ENCODE measurements around the gene NRXN3. TPM values are rescaled to one million over a fixed set of nuclear protein-coding genes. Genes with fewer than 3 reads are reported as not detected.

NRXN3 gene
- total and polyA plus RNA-seq, 5 donors = 1.5 to 4.7 (median 4.0) TPM

DNA sequence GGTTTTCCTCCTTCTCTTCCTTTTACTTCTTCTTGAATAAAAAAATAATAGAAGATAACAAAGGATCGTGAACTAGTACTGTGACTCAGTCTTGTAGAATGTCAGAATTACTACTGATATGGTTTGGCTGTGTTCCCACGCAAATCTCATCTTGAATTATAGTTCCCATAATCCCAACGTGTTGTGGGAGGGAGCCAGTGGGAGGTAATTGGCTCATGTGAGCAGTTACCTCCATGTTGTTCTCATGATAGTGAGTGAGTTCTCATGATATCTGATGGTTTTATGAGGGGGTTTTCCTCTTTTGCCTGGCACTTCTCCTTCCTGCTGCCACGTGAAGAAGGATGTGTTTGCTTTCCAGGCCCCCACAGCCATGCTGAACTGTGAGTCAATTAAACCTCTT is 1491.6 kb downstream of the NRXN3 start:
- 32% methylated on average over 4 of the region's 4 CpGs for WGBS
- H3K9me3 ChIP-seq (ENCODE audit: control insufficient read depth, low read length) = no peaks in the 10 kb centered on the region
- no peak overlapping the region for H3K27ac ChIP-seq (ENCODE audit: low read length)
- no peak for DNase-seq
- no peaks in the 10 kb centered on the region for H3K4me1 ChIP-seq (ENCODE audit: control insufficient read depth, insufficient read depth, low read length)
- intact Hi-C loops (cut with DNase I) = no loop called here
- H3K4me3 ChIP-seq (ENCODE audit: low read length) = no peak overlapping the region
- H3K27me3 ChIP-seq (ENCODE audit: control insufficient read depth, insufficient read depth) = no peaks in the 10 kb centered on the region
- no peak for ATAC-seq

DNA sequence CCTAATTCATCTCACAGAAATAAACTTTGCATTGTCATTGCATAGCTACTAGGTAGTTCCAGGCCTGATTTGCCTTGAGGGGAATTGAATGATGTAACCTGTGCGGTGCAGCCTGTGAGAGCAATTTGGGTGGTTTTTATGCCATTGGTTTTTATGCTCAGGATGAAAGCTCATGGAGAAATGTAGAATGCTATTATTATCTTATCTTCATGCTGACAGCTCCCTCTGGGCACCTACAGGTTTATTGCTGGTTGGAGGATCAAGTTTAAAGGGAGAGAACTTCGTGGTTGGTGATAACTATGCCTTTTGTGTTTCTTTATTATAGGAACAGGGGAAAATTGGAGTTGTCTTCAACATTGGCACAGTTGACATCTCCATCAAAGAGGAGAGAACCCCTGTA is 1493.3 kb downstream of the NRXN3 start:
- Histone ChIP-seq H3K9me3 (ENCODE audit: control insufficient read depth, low read length) (no peaks in the 10 kb centered on the region), H3K4me1 (ENCODE audit: control insufficient read depth, insufficient read depth, low read length) (no peaks in the 10 kb centered on the region), H3K27me3 (ENCODE audit: control insufficient read depth, insufficient read depth) (no peaks in the 10 kb centered on the region), H3K4me3 (ENCODE audit: low read length) (no peak overlapping the region), H3K27ac (ENCODE audit: low read length) (no peak overlapping the region)
- intact Hi-C loops (cut with DNase I) = no loop called here
- ATAC-seq = no peak
- DNase-seq = no peak
- whole genome bisulfite sequencing = 64% methylated on average over 2 of the region's 2 CpGs

DNA sequence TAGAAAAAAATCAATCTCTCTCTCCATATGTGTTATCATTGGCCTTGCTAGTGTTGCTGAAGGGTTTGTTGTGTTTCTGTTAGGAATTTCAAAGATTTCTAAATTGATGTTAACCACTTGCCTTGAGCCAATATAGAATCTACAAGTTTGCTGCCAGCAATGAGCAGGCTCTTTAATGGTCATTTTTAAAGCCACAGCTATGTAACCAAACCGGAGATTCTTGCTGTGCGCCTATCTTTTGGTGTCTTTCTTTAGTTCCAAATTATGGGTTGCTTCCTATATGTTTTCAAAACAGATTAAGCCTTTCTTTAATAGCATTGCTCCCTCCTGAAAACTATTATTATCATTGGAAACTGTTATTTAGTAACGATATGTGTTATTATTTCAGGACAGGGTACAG is 1495.4 kb downstream of the NRXN3 start:
- Histone ChIP-seq H3K27ac (ENCODE audit: low read length) (no peak overlapping the region), H3K9me3 (ENCODE audit: control insufficient read depth, low read length) (no peaks in the 10 kb centered on the region), H3K4me3 (ENCODE audit: low read length) (no peak overlapping the region), H3K27me3 (ENCODE audit: control insufficient read depth, insufficient read depth) (no peaks in the 10 kb centered on the region), H3K4me1 (ENCODE audit: control insufficient read depth, insufficient read depth, low read length) (no peaks in the 10 kb centered on the region)
- intact Hi-C loops (cut with DNase I) = no loop called here
- ATAC-seq (no peak), DNase-seq (no peak)
- WGBS = 84% methylated on average over 3 of the region's 3 CpGs

DNA sequence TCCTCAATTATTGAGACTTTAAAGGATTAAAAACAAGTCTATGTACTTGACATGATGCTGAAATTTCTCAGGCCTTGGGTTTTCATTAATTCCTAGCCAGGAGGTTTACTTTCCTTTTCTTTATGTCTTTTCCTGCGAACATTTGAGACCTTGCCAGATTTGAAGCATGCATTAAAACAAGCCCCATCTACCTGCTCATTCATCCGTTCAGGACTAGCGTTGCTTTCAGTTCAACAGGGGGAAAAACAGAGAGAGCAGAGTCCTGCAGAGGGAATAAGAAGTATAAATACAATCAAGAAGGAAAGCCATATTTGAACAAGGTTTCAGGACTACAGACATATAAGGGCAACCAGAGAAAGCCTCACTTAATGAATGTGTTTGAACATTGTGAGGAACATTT is 1498.8 kb downstream of the NRXN3 start:
- WGBS = 80% methylated on average over 3 of the region's 3 CpGs
- Histone ChIP-seq H3K4me3 (ENCODE audit: low read length) (no peak overlapping the region), H3K27ac (ENCODE audit: low read length) (no peak overlapping the region), H3K27me3 (ENCODE audit: control insufficient read depth, insufficient read depth) (no peaks in the 10 kb centered on the region), H3K9me3 (ENCODE audit: control insufficient read depth, low read length) (no peaks in the 10 kb centered on the region), H3K4me1 (ENCODE audit: control insufficient read depth, insufficient read depth, low read length) (no peaks in the 10 kb centered on the region)
- intact Hi-C loops (cut with DNase I) = no loop called here
- no peak for ATAC-seq
- no peak for DNase-seq

DNA sequence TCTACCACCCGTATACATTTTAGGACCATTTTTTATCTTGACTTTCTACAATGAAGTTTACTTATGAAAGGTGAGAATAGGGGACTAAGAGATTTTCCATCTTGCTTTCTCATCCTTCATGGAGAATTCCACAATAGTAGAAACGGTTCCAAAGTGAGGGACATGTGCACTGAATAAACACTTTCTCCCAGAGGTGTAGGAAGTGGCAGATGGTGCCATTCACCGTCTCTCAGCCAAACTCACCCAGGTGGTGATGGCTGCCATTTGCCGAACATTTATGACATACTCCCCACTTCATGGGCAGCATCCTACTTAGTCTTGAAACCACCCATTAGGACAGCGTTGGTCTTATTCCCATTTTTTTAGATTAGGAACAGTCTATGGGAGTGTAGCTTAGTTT is 1500.6 kb downstream of the NRXN3 start:
- ATAC-seq = no peak

DNA sequence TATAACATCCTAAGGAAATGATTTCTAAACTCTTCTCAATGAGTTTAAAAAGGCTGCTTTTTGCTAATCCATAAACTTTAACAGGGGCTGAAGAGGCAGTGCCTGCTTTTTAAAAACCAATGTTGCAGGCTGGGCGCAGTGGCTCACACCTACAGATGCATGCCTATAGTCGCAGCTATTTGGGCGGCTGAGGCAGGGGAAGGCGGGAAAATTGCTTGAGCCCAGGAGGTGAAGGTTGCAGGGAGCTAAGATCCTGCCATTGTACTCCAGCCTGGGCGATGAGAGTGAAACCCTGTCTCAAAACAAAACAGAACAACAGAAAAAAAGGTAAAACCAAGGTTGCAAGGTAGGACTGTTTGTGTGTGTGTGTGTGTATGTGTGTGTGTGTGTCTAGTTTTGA is 1509.9 kb downstream of the NRXN3 start:
- no peaks in the 10 kb centered on the region for H3K4me1 ChIP-seq (ENCODE audit: control insufficient read depth, insufficient read depth, low read length)
- H3K27ac ChIP-seq (ENCODE audit: low read length) = no peak overlapping the region
- 80% methylated on average over 5 of the region's 5 CpGs for WGBS
- ATAC-seq (no peak), DNase-seq (no peak)
- no peak overlapping the region for H3K4me3 ChIP-seq (ENCODE audit: low read length)
- H3K27me3 ChIP-seq (ENCODE audit: control insufficient read depth, insufficient read depth) = no peaks in the 10 kb centered on the region
- no peaks in the 10 kb centered on the region for H3K9me3 ChIP-seq (ENCODE audit: control insufficient read depth, low read length)
- intact Hi-C loops (cut with DNase I) = no loop called here

More for the DNA sequence above, 1500.6 kb downstream of the NRXN3 start:
- H3K9me3 ChIP-seq (ENCODE audit: control insufficient read depth, low read length) = no peaks in the 10 kb centered on the region
- H3K27ac ChIP-seq (ENCODE audit: low read length) = no peak overlapping the region
- no peaks in the 10 kb centered on the region for H3K4me1 ChIP-seq (ENCODE audit: control insufficient read depth, insufficient read depth, low read length)
- no peaks in the 10 kb centered on the region for H3K27me3 ChIP-seq (ENCODE audit: control insufficient read depth, insufficient read depth)
- no peak overlapping the region for H3K4me3 ChIP-seq (ENCODE audit: low read length)
- DNase-seq = no peak
- 87% methylated on average over 5 of the region's 5 CpGs for WGBS
- intact Hi-C loops (cut with DNase I) = no loop called here

DNA sequence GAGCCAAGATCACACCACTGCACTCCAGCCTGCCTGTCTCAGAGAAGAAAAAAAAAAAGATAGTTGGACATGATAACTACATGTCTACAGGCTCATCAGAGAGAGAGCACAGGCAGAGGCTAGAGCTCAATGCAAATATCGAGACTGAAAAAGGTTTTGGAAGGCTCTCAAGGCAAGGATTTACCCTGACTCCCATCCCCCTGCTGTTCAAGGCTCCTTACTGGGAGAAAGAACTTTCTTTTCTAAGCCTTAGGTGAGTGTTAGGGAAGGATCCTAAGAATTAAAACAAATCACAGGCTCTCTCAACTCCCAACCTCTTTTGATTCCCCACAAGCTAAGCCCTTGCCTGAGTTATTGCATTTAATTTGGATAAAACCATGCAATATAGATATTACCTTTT is 1516.0 kb downstream of the NRXN3 start:
- intact Hi-C loops (cut with DNase I) = no loop called here
- Histone ChIP-seq H3K9me3 (ENCODE audit: control insufficient read depth, low read length) (no peaks in the 10 kb centered on the region), H3K4me3 (ENCODE audit: low read length) (no peak overlapping the region), H3K4me1 (ENCODE audit: control insufficient read depth, insufficient read depth, low read length) (no peaks in the 10 kb centered on the region), H3K27ac (ENCODE audit: low read length) (no peak overlapping the region), H3K27me3 (ENCODE audit: control insufficient read depth, insufficient read depth) (no peaks in the 10 kb centered on the region)
- ATAC-seq (no peak), DNase-seq (no peak)
- WGBS = 67% methylated on average over 1 of the region's 1 CpG

DNA sequence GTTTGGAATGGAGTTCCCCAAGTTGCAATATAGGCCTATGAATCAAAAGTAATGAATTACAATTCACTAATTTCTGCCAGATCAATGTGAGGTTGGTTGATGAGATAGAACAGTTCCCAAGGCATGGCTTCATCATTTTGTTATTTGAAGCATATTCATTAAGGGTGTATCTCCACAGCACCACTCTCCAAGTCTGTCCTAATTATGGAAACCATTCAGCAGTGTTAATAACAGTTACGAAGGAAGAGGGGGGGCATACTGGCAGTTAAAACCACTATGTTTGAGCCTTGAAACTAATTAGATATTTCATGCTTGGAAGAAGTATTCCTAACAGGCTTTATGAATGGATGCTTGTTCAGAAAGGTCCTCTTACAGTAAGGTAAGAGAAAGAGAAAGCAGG is 1520.8 kb downstream of the NRXN3 start:
- WGBS = 79% methylated on average over 1 of the region's 1 CpG
- Histone ChIP-seq H3K27me3 (ENCODE audit: control insufficient read depth, insufficient read depth) (no peaks in the 10 kb centered on the region), H3K4me3 (ENCODE audit: low read length) (no peak overlapping the region), H3K9me3 (ENCODE audit: control insufficient read depth, low read length) (no peaks in the 10 kb centered on the region), H3K27ac (ENCODE audit: low read length) (no peak overlapping the region), H3K4me1 (ENCODE audit: control insufficient read depth, insufficient read depth, low read length) (no peaks in the 10 kb centered on the region)
- intact Hi-C loops (cut with DNase I) = no loop called here
- no peak for DNase-seq
- no peak for ATAC-seq

DNA sequence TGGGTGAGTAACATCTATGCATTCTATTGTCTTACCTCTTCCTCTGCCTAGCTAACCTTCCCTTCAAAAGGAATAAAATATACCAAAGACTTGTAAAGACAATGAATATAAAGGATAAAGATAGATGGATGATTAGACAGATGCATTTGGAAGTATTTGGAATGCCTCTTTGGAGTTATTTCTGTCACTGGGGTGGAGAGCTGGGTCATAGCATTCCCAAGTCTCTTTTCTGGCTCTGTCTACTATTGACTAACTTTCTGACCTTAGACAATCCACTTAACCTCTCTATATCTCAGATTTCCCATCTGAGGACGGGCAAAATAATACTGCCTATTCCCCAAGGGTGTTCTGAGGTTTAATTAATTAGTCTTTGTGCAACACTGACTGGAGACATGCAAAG is 1523.8 kb downstream of the NRXN3 start:
- H3K9me3 ChIP-seq (ENCODE audit: control insufficient read depth, low read length) = no peaks in the 10 kb centered on the region
- no peaks in the 10 kb centered on the region for H3K27me3 ChIP-seq (ENCODE audit: control insufficient read depth, insufficient read depth)
- no peak overlapping the region for H3K27ac ChIP-seq (ENCODE audit: low read length)
- no peak overlapping the region for H3K4me3 ChIP-seq (ENCODE audit: low read length)
- no peaks in the 10 kb centered on the region for H3K4me1 ChIP-seq (ENCODE audit: control insufficient read depth, insufficient read depth, low read length)
- WGBS = 17% methylated on average over 1 of the region's 1 CpG
- no peak for ATAC-seq
- intact Hi-C loops (cut with DNase I) = no loop called here
- no peak for DNase-seq

DNA sequence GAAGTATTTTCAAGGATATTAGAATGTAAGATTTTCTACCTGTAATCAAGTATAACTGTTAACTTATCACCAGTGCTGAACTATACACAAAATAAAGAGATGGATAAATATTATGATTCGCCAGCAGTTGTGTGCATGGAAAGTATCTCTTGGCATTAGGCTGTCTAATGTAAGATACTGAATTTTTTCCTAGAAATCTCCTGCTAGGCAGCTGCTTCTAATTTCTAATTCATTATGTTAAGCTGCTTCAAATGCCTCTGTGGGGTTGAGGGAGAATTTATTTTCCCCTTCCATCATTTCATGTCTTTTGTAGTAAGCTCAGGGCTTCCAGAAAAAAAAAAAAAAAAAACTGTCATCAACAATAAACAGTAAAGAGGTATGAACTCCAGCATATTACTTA is 1525.1 kb downstream of the NRXN3 start:
- H3K9me3 ChIP-seq (ENCODE audit: control insufficient read depth, low read length) = no peaks in the 10 kb centered on the region
- no peak overlapping the region for H3K27ac ChIP-seq (ENCODE audit: low read length)
- 54% methylated on average over 1 of the region's 1 CpG for WGBS
- no peak overlapping the region for H3K4me3 ChIP-seq (ENCODE audit: low read length)
- H3K27me3 ChIP-seq (ENCODE audit: control insufficient read depth, insufficient read depth) = no peaks in the 10 kb centered on the region
- no peaks in the 10 kb centered on the region for H3K4me1 ChIP-seq (ENCODE audit: control insufficient read depth, insufficient read depth, low read length)
- ATAC-seq (no peak), DNase-seq (no peak)
- intact Hi-C loops (cut with DNase I) = no loop called here

DNA sequence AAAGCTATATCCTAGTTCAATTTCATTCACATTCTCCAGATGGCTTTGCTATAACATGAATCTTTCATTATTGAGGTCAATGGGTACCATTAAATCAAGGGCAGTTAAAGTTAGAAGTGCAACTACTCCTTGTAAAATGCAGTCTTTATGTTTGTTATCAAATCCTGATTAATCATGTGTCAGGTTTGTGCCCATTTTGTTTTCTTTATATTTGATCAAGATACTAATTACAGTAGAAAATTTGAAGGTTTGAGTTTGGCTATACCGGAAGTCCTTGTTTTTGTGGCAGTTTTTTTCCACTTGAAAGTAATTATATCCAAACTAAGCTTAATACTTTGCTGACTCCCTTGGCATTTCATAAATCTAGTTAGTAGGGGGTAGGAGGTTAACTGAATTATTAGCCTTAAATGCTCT is 1528.1 kb downstream of the NRXN3 start:
- WGBS = 87% methylated on average over 1 of the region's 1 CpG
- ATAC-seq (no peak), DNase-seq (no peak)
- intact Hi-C loops (cut with DNase I) = no loop called here
- H3K27me3 ChIP-seq (ENCODE audit: control insufficient read depth, insufficient read depth) = no peaks in the 10 kb centered on the region
- no peaks in the 10 kb centered on the region for H3K9me3 ChIP-seq (ENCODE audit: control insufficient read depth, low read length)
- no peak overlapping the region for H3K4me3 ChIP-seq (ENCODE audit: low read length)
- H3K4me1 ChIP-seq (ENCODE audit: control insufficient read depth, insufficient read depth, low read length) = no peaks in the 10 kb centered on the region
- no peak overlapping the region for H3K27ac ChIP-seq (ENCODE audit: low read length)

DNA sequence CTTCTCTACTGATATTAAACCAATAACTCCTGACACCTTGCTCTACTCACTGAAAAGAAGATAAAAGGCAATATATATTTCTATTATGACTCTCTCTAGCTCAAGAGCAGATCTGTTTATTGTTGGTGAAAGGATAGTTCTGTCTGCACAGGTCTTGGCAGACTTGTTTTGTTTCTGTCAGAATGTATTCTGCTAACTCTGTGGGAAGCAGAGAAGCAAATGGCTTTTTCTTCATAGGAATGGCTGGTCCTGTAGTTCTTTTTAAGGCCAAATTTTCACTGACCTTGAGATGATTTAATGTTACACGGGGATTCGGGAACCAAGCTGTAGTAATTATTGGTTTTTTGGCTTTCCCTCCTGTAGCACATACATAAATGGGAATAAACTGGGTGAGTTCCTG is 1529.0 kb downstream of the NRXN3 start:
- ATAC-seq = no peak
- intact Hi-C loops (cut with DNase I) = no loop called here
- WGBS = 80% methylated on average over 2 of the region's 2 CpGs

More for the DNA sequence above, 1529.0 kb downstream of the NRXN3 start:
- H3K27me3 ChIP-seq (ENCODE audit: control insufficient read depth, insufficient read depth) = no peaks in the 10 kb centered on the region
- H3K9me3 ChIP-seq (ENCODE audit: control insufficient read depth, low read length) = no peaks in the 10 kb centered on the region
- no peak overlapping the region for H3K27ac ChIP-seq (ENCODE audit: low read length)
- no peak overlapping the region for H3K4me3 ChIP-seq (ENCODE audit: low read length)
- DNase-seq = no peak
- no peaks in the 10 kb centered on the region for H3K4me1 ChIP-seq (ENCODE audit: control insufficient read depth, insufficient read depth, low read length)
